Neural cell (in vitro differentiated cells): ENCODE data around the gene WIPI1.

Experiments
- CTCF ChIP-seq: fragments of 450-650 bp; IDR thresholded peaks from 2 replicates; pipeline ENCODE4 v1.5.1; 2014; ENCODE audit warnings: antibody characterized with exemption, mild to moderate bottlenecking, moderate library complexity; ENCODE audit not compliant: poor library complexity, severe bottlenecking
- POLR2AphosphoS5 ChIP-seq: IDR thresholded peaks from 2 replicates; pipeline ENCODE4 v1.6.1; 2012

GRCh38 chr17:68449021-68449739, 8.1 kb downstream of the WIPI1 start:
- TF ChIP-seq POLR2AphosphoS5 (no peak), CTCF (no peak)
